Measurements from ENCODE around the gene APCDD1.

APCDD1 gene

GRCh38 chr18:10453806-10454680, at the start of gene APCDD1:
APCDD1 (plus strand) TSS chr18:10454635; CDS start chr18:10454982, 347 bp downstream.
- Histone ChIP-seq H3K79me2 (no peaks in the 10 kb centered on the region), H2AFZ (peak within 1 kb of the TSS; percentile 89), H3K9ac (no peak within 1 kb of the TSS), H3K4me1 (peaks cover 3% of the 10 kb centered on the region), H3K9me3 (ENCODE audit: control insufficient read depth, low read length) (no peaks in the 10 kb centered on the region), H3K36me3 (ENCODE audit: control insufficient read depth, insufficient read depth, low read length) (no peaks in the 10 kb centered on the region), H3K27ac (peak within 1 kb of the TSS; percentile 40), H3K4me3 (ENCODE audit: low read depth, low read length) (peak within 1 kb of the TSS; percentile 55), H3K4me2 (ENCODE audit: low read length) (peak within 1 kb of the TSS; percentile 59), H3K27me3 (ENCODE audit: control insufficient read depth, insufficient read depth, low read length) (no peaks in the 10 kb centered on the region)
- no peak for TF ChIP-seq CTCF (IDR thresholded peaks at IDR 0.05)

GRCh38 chr18:10405014-10405493, 49.4 kb upstream of the APCDD1 start:
- H3K9ac ChIP-seq = no peak overlapping the region
- H3K4me3 ChIP-seq (ENCODE audit: low read depth, low read length) = no peak overlapping the region
- TF ChIP-seq CTCF (IDR thresholded peaks at IDR 0.05) = no peak
- no peaks in the 10 kb centered on the region for H3K79me2 ChIP-seq
- no peak overlapping the region for H3K27ac ChIP-seq
- H3K4me1 ChIP-seq = no peaks in the 10 kb centered on the region
- H3K9me3 ChIP-seq (ENCODE audit: control insufficient read depth, low read length) = no peaks in the 10 kb centered on the region
- H3K36me3 ChIP-seq (ENCODE audit: control insufficient read depth, insufficient read depth, low read length) = no peaks in the 10 kb centered on the region
- H3K4me2 ChIP-seq (ENCODE audit: low read length) = no peak overlapping the region
- H3K27me3 ChIP-seq (ENCODE audit: control insufficient read depth, insufficient read depth, low read length) = no peaks in the 10 kb centered on the region
- H2AFZ ChIP-seq = no peak overlapping the region

GRCh38 chr18:10405816-10406663, 48.4 kb upstream of the APCDD1 start:
- no peaks in the 10 kb centered on the region for H3K27me3 ChIP-seq (ENCODE audit: control insufficient read depth, insufficient read depth, low read length)
- no peaks in the 10 kb centered on the region for H3K36me3 ChIP-seq (ENCODE audit: control insufficient read depth, insufficient read depth, low read length)
- no peak overlapping the region for H3K9ac ChIP-seq
- H3K9me3 ChIP-seq (ENCODE audit: control insufficient read depth, low read length) = no peaks in the 10 kb centered on the region
- no peak overlapping the region for H2AFZ ChIP-seq
- H3K79me2 ChIP-seq = no peaks in the 10 kb centered on the region
- H3K4me2 ChIP-seq (ENCODE audit: low read length) = no peak overlapping the region
- H3K4me3 ChIP-seq (ENCODE audit: low read depth, low read length) = no peak overlapping the region
- no peak for TF ChIP-seq CTCF (IDR thresholded peaks at IDR 0.05)
- H3K4me1 ChIP-seq = no peaks in the 10 kb centered on the region
- H3K27ac ChIP-seq = no peak overlapping the region

- Histone ChIP-seq H3K36me3 (ENCODE audit: control insufficient read depth, insufficient read depth, low read length) (no peaks in the 10 kb centered on the region), H3K4me1 (no peaks in the 10 kb centered on the region), H3K9ac (no peak overlapping the region), H3K27ac (no peak overlapping the region), H2AFZ (no peak overlapping the region), H3K9me3 (ENCODE audit: control insufficient read depth, low read length) (no peaks in the 10 kb centered on the region), H3K79me2 (no peaks in the 10 kb centered on the region), H3K27me3 (ENCODE audit: control insufficient read depth, insufficient read depth, low read length) (no peaks in the 10 kb centered on the region), H3K4me2 (ENCODE audit: low read length) (no peak overlapping the region), H3K4me3 (ENCODE audit: low read depth, low read length) (no peak overlapping the region)
- TF ChIP-seq CTCF (IDR thresholded peaks at IDR 0.05) = no peak
These were observed 46.3 kb upstream of the APCDD1 start for GRCh38 chr18:10408131-10408530.
